COR-L47 (cell line): ENCODE measurements around the gene CTCF.

ENCODE experiments used
- DNase-seq: peaks from one replicate; lab custom pipeline; 2025; lab: John Stamatoyannopoulos, UW

The CTCF gene

DNA sequence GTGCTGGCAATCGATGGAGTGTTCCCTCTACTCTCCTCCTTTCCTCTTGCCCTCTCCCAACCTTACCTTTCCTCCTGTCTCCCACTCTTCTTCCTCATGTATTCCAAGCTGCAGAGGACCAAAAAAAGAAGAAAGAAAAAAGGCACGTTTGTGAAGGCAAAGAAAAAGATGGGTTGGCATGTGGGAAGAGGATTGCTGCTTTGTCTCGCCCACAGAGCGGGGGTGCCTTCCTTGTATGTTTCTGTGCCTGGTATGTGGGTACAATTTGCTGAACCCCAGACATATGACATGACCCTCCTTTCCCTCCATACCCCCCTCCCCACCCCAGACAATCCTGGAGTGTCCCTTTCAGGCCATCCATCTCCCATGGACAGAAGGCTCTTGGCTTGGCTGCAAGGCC lies 13.1 kb upstream of the CTCF start:
- DNase-seq = no peak

GRCh38 chr16:67549936-67550335 lies 12.4 kb upstream of the CTCF start:
- DNase-seq = no peak

- DNase-seq = no peak
Observed at GRCh38 chr16:67551091-67551490, 11.2 kb upstream of the CTCF start.

DNA sequence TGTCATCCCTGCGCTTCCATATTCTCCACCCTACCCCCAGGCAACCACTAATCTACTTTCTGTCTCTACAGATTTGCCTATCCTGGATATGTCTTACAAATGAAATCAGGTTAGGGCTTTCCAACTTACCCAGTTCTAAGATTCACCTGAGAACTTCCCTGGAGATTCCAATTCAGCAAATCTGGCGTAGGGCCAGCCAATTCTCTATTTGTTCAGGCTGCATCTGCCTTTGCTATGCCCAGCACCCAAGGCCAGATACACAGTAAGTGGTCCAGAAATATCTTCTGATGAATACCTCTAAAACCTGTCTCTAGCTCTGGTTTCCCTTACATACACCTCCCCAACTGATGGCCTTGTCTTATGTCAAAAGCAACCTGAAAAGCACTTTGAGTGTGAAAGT lies 10.4 kb upstream of the CTCF start:
- DNase-seq = peak; percentile 42

DNA sequence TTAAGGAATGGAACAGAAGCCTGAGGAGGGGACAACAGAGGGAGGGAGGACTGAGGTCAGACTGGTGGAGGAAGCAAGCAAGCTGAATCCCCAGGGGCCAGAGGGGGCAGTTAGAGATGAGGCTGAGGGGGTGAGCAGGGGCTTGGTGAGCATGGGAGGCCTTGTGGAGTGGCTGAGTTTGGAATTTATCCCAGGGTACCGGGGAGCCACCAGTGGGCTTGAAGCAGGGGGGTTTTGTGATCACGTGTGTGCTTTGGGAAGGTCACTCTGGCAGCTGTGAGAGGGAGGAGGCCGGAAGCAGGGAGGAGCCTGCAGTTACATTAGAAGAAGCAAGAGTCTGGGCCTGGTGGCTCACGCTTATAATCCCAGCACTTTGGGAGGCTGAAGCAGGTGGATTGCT lies 9.8 kb upstream of the CTCF start:
- DNase-seq = no peak

DNA sequence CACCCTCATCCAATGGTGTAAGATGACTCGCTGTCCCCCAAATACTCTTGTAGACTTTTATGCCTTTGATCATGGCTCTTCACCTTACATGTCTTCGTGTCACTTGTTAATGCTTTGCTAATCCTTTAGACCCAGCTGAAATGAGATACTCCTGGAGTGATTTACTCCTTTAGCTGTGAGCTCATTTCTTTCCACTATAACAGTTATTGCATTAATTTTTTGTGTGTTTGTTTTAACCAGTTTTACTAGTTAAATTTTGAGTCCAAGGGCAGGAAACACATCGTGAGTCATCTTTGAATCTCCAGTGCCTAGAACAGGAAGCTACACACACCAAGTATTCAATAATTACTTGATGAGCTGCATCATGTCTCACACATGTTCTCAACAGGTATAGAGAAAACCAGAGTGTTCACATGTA lies 6.5 kb upstream of the CTCF start:
- DNase-seq = no peak

GRCh38 chr16:67558859-67559258 lies 3.5 kb upstream of the CTCF start:
- no peak for DNase-seq

DNA sequence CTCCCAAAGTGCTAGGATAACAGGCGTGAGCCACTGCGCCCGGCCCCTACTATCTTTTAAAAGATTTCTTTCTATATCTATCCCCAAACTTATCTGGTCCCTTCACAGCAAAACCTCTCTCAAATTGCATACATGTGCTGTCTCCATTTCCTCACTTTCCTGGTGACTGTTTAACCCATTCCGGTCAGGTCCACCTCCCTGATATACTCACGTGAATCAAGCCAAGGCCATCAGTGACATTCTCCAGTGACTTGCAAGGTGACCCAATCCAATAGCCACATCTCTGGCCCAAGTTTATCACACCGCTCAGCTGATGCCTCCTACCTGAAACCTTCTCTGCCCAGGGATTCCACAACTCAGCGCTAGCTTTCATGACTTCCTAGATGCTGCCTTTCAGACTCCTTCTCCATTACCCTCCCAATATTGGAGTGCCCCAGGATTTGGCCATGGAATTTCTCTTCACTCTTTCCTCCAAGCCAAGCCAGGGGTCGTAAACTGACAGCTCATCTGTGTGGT lies 1.4 kb upstream of the CTCF start:
- no peak for DNase-seq

DNA sequence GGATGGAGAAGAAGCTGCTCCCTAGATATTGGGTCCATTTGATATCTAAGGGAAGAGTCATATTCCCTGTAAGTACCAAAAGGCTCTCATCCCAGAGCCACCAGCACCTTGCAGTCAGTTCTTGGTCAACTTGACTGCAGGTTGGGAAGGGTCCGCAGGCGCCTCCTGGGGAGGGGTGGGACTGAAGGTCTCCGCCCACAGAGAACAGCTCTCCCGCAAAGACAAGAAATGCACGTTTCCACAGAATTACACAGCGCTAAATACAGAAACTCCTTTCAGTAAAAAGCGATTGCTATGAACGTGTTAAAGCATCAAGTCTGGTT lies 864 bp upstream of the CTCF start:
- DNase-seq = no peak

GRCh38 chr16:67561824-67562525 lies 351 bp upstream of the CTCF start:
- DNase-seq = peak; percentile 96

GRCh38 chr16:67562918-67563707 lies 787 bp downstream of the CTCF start:
- DNase-seq = peak; percentile 53

DNA sequence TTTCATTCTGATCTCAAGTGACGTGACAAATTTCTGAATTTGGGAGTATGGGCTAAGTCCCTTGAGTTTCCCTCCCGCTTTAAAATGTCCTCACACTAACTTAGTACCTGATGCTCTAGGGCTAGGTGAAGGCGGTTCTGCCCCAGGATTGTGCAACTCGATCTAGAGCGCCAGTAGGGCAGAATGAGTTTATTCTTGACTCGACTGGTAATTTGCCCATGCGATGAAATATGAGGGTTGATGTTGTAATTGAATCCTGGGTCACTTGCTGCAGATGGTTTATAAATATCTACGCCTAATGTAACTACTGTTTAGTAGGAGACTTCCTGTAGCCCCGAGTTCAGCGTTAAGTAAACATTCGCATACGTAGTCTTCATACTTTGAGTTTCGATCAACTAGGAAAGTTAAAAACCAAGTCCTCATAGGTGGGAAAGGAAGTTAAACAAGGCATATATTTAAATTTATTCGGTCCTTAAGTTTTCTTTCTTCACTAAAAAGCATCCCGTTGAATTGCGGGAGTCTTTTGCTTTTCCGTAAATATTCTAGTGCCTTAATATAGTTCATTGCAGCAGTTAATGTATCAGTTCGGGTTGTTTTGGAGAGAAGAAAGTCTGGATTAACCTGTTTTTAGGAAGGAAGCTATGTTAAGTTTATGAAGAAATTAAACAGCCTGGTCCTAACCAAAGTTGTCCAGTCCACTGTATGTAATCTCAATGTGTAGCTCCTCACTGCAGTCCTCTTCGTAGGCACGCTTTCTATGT lies 1.6 kb downstream of the CTCF start:
- no peak for DNase-seq

DNA sequence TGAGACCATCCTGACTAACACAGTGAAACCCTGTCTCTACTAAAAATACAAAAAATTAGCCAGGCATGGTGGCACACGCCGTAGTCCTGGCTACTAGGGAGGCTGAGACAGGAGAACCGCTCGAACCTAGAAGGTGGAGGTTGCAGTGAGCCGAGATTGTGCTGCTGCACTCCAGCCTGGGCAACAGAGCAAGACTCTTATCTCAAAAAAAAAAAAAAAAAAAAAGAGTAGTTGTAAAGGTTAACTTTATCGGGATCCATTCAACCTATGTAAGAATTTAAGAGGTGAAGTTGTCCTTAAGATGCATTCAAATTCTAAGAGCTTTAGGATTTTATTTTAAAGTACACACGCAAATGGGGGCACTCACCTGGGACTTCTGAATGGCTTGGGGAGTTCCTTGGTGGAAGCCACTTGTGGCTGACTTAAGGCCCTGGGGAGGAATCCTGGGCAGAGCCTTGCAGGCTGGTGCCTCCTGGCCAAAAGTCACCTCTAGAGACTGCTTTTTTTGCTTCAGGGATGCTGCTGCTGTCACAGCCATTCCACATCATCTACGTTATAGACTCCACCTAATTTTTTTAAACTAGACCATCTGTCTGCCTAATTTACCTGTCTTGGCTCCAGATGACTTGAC lies 3.3 kb downstream of the CTCF start:
- no peak for DNase-seq

DNA sequence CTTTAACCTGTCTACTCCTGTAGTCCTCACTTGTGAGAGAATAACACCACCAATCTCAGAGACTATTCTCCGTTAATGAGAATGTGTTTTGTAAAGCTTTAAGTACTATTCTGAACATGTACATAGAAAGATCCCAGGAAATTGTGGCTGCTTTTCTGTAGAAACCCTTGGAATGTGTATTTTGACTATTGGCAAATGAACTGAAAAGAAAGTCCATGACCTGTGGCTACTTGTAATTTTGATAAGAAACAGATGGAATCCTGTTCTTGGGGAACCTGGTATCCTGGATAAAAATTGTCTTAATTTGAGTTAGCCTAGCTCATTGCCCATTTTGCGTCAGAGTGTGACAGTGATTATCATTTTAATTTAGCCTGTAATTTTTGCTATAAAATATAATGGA lies 9.1 kb downstream of the CTCF start:
- DNase-seq = no peak

GRCh38 chr16:67571981-67572431 lies 9.7 kb downstream of the CTCF start:
- DNase-seq = no peak

GRCh38 chr16:67579686-67580085 lies 17.4 kb downstream of the CTCF start:
- no peak for DNase-seq

- no peak for DNase-seq
Observed at GRCh38 chr16:67580202-67580601, 17.9 kb downstream of the CTCF start.

- no peak for DNase-seq
Observed at GRCh38 chr16:67593288-67593687, 31.0 kb downstream of the CTCF start.

DNA sequence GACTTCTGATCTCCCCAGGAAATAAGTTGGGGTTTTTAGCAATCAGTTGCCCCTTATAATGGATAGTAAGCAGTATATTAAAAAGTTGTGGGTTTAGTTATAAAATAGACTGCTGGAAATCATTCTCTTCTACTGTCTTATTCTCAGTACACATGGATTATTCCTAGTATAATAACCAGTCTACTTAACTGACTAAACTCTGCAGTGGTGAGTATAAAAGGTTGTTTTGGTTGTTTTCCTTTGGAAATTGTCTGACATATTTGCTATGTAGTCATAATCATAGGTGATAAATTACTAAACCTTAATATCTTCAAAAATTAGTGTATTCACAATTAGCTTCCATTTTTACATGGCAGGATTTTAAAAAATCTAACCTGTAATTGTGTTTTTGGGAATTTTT lies 31.4 kb downstream of the CTCF start:
- no peak for DNase-seq

GRCh38 chr16:67594256-67594915 lies 32.1 kb downstream of the CTCF start:
- no peak for DNase-seq

DNA sequence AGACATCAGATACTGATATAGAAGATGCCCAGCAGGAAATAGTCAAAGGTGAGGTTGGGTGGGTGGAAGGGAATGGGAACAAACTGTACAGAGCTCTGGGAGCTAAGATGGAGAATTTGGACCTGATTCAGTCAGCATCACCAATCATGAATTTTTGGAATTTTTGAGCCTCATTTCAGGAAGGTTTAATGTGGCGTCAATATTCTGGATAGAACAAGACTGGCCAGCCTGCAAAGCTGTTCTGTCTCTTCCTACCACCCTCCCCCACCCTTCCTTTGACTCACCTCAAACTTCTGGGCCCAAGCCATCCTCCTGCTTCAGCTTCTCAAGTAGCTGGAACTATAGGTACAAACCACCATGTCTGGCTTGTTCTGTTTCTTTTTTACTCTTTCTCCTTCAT lies 32.6 kb downstream of the CTCF start:
- DNase-seq = no peak

DNA sequence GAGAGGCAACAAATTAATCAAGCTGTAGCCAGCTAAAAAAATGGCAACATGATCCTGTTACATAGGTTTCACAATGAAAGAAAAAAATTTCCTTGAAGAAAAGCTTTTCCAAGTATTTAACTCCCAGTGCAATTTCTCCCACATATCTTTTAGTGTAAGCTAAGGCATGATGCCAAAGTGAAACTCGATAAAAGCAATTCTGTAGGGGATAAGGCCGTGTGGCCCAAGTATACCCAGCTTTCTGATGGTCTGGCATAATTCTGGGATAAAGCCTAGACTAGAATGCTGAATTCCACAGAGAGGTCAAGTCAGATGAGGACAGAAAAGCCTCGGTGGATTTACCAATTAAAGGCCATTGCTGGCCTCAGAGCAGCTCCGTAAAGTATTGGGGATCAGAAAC lies 36.2 kb downstream of the CTCF start:
- no peak for DNase-seq
